Hematopoietic multipotent progenitor cell treated with erythropoietin and hydrocortisone succinate and interleukin-3 and kit ligand, for 4 days (in vitro differentiated cells): ENCODE data around the gene RUSC2.

Experiments used
- DNase-seq: peaks from one replicate; pipeline ENCODE4 v3.0.0-alpha.2; 2015

RUSC2 gene, protein sequence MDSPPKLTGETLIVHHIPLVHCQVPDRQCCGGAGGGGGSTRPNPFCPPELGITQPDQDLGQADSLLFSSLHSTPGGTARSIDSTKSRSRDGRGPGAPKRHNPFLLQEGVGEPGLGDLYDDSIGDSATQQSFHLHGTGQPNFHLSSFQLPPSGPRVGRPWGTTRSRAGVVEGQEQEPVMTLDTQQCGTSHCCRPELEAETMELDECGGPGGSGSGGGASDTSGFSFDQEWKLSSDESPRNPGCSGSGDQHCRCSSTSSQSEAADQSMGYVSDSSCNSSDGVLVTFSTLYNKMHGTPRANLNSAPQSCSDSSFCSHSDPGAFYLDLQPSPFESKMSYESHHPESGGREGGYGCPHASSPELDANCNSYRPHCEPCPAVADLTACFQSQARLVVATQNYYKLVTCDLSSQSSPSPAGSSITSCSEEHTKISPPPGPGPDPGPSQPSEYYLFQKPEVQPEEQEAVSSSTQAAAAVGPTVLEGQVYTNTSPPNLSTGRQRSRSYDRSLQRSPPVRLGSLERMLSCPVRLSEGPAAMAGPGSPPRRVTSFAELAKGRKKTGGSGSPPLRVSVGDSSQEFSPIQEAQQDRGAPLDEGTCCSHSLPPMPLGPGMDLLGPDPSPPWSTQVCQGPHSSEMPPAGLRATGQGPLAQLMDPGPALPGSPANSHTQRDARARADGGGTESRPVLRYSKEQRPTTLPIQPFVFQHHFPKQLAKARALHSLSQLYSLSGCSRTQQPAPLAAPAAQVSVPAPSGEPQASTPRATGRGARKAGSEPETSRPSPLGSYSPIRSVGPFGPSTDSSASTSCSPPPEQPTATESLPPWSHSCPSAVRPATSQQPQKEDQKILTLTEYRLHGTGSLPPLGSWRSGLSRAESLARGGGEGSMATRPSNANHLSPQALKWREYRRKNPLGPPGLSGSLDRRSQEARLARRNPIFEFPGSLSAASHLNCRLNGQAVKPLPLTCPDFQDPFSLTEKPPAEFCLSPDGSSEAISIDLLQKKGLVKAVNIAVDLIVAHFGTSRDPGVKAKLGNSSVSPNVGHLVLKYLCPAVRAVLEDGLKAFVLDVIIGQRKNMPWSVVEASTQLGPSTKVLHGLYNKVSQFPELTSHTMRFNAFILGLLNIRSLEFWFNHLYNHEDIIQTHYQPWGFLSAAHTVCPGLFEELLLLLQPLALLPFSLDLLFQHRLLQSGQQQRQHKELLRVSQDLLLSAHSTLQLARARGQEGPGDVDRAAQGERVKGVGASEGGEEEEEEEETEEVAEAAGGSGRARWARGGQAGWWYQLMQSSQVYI (N-terminal part only)

DNA sequence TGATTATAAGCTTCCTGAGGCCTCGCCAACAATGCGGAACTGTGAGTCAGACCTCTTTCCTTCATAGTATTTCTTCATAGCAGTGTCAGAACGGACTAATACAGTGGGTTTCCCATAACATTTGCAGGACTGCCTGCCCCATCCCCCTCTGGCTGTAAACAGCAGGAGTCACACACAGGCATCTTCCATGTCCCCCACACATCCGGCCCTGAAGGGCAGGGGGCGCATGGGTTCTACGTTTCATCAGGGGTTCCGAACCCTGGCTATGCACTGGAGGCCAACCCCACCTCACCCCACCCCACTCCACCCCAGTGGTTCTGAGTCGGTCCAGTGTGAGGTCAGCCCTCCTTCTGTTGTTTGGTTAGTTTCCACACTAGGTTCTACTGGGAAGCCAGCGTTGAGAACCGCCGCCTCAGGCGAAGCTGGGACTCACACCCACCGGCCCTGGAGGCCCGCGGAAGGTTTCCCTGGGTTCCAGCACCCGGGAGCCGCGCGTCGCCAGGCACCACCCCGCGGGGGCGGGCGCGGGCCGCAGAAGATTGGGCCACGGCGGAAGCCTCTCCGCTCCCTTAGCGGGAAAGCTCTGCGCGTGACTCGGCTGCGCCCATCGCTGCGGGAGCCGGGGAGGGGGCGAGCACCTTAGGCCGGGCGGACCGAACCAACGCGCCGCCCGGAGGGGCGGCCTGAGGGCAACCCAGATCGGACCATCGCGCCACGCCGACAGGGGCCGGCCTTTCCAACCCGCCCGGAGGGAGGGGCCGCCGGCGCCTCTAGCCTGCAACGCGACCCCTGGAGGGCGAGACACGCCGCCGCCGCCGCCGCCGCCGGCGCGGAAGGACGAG, at the start of gene RUSC2:
Gene RUSC2 (plus strand): TSS at position 799 of the 842 bp plus-strand sequence. CDS start 56,411 bp downstream, outside the sequence.
- DNase-seq, result peak; percentile 90

DNA sequence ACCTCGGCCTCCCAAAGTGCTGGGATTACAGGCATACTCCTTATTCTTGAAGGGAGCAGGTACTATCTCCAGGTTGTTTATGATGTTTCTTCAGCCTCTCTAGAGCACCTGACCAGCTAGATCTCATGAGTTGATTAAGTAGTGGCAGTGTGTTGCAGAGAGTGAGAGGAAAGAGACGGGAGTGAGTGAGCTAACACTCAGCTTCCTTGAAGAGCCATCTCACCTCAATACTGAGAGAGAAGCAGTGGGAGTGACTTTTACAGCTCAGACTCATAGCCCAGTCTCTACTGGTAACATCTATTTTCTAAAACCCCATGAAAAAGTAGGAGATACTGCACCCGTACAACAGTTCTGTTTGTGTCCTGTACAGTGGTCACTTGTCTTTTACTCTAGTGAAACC, 43.9 kb upstream of the RUSC2 start:
- no peak for DNase-seq

DNA sequence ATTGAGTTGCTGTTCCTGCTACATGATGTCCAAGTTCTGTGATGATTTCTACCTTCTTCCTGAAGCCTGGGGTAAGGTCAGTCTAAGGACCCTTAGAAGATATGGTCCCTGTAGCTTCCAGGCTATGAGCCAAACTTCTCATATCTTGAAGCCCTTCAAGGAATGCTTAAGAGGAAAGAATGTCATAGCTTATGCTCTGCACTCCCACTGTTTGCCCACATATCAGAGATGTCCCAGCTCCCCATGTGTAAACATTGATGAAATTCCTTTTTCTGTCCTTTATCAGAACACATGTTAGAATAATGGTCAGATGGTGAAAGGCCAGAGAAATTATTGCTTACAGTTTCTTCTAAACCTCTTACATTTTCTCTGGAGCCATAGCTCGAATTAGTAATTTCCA, 41.4 kb upstream of the RUSC2 start:
- DNase-seq, result no peak

DNA sequence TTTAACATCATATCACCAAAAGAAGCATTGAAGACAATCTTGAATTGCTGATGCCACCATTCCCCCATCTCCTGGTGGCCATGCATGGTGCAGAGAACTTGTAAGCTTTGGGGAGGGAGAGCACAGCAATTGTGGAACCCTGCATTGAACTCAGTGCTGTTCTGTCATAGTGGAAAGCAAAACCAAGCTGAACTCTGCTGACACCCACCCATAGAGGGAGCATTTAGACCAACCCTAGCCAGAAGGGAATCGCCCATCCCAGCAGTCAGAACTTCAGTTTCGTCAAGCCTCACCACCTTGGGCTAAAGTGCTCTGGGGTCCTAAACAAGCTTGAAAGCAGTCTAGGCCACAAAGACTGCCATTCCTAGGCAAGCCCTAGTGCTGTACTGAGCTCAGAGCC, 37.4 kb upstream of the RUSC2 start:
- no peak for DNase-seq

DNA sequence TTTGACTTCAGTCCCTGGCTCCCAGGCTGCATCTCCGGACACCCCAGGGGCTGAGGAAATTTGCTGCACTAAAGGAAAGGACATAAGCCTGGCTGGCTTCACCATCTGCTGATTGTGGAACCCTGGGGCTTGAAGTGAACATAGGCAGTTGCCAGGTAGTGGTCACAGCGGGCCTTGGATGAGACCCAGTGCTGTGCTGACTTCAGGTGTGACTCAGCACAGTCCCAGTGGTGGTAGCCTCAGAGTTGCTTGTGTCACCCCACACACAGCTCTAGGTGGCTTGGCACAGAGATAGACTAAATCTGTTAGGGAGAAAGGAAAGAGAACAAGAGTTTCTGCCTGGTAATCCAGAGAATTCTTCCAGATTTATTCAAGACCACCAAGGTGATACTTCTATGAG, 36.1 kb upstream of the RUSC2 start:
- DNase-seq, result no peak

DNA sequence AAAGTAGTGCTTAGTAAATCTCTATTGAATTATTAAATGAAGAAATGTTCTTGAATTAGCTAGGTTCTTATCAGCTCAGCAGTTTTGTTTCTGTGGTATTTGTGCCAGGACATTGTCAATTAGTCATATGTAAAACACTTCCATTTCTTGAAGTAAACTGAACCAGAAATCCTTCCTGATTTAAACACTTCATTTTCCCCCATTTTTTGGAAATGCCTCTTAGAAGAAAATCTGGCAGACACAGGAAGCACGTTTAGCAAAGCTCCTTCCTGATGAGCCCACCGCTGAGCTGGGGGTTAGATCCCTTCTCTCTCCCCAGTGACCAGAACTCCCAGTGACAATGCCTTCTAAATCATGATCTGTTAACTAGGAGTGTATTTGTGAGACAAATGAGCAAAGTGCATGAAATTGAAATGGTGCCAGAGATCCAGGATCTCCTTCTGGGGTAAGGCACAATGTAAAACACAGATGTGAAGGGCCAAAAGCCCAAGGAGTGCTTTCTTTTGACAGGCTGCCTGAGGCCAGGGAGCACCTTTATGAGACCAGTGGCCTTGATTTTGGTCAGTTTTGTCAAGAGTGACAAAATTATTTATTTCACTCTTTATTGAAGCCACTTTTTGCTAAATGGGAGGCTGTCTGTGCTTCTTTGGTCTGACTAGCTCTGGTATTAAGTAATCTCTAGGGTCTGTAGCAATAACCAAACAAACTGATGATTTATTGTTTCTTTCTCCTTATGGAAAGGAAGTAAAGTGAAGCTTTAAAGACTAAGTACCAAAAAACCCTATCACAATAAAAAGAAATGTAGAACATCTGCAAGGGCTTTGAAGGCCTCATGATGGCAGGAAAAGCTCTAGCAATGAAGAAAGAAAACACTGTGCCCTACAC, 25.5 kb upstream of the RUSC2 start:
- peak; percentile 34 for DNase-seq

DNA sequence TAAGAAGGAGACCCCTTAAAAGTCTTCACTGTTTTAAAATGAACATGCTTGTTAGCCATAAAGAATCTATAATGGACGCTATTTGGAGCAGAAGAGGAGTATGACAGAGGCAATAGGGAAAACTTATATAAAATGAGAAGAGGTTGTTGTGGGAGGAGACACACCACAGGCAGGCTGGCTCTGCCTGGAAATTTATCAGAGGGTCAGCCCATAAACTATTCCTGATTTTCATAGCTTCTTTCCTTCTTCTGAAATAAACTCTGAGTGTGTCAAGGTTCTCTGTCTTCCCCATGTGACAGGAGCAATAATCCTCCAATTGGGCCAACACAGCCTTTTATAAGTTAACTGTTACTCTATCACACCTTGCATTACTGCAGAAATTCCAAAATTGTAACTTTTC, 19.6 kb upstream of the RUSC2 start:
- no peak for DNase-seq

DNA sequence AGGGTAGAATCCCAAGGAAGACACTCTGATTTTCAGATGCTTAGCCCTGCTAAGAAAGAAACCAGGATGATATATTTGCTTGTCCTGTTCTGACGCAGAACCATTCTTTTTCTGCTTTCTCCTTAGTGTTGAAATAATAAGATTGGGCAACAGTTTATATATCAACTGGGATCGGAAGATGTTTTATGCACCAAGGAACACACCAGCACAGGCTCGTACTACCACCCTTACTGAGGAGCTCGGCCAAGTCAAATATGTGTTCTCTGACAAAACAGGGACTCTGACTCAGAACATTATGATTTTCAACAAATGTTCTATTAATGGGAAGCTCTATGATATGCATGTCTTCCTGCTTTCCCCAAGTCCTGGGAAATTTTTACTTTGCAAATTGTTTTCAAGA, 19.0 kb upstream of the RUSC2 start:
- DNase-seq, result no peak

DNA sequence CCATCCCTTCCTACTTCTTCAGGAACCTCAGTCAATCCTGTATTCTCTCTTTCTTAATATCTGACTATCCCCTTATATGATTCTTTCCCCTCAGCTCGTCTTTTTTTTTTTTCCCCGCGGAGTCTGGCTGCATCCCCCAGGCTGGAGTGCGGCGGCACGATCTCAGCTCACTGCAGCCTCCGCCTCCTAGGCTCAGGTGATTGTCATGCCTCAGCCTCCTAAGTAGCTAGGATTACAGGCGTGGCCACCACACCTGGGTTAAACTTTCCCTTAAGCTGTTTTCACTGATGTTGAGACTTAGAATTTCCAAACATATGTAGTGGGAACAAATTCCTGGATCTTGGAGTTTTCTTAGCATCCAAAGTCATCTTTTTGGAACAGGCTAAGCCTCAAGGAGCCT, 13.3 kb upstream of the RUSC2 start:
- DNase-seq, result no peak

DNA sequence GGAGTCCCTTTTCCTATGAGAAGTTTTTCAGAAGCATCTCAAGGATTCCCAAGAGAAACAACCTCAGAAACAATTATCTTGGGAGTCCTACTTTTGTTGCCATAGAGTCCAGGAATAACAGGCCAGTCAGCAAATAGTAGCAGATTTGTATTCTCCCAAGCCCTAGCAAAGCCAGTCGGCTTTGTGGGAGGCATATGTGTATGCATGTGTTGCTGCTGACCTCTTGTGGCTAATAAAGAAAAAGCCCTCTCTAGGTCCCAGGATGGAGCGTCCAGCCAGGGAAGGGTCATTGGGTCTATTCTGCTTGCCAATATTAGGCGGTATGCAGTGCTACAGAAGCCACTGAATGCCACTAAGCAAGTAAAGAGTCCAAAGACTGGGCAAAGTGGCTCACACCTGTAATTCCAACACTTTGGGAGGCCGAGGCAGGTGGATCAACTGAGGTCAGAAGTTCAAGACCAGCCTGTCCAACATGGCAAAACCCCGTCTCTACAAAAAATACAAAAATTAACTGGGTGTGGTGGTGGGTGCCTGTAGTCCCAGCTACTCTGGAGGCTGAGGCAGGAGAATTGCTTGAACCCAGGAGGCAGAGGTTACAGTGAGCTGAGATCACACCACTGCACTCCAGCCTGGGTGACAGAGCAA, 12.6 kb upstream of the RUSC2 start:
- peak; percentile 89 for DNase-seq

DNA sequence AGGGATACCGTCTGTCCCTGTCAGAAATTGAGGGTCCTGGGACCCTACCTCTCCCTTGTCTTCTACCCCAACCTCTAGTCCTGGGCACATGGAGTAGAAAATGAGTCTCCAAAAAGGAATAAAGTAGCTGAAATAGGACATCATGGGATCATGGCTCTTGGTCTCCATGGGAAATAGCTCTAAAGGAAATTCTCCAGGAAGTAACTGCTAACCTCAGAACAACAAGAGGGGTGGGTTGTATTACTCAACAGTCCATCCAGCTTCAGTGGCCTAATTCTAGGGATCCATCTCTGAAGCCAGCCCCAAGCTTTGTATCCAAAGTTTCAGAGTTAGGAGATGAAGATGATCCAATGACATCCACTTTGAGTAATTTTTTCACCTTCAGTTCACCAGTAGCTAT, 11.0 kb upstream of the RUSC2 start:
- DNase-seq, result no peak

DNA sequence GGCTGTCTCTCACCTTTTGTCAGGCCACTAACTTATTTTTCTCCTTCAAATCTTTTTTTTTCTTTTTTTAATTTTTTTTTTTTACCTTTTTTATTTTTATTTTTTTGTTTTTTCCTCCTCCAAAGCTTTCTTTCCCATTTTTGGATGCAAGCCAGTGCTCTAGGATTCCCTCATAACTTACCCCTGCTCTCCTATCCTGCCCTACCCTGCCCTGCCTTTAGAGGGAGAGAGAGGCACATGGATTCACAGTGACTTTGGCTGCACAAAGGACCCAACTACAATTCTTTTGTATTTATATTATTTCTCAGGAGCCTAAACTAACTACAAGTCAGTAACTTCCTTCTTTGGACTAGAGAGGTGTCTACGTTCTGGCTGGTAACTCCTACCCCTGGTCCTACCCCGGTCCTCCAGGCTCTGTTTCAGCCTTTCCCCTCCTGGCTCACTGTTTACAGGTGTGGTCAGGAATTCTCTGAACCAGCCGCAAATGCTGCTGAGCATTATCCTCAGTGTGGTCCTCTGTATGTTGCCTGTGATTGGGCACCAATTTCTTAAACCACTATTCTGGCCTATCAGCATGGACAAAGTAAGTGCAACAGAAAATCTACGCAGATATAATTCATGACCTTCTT, 8.4 kb upstream of the RUSC2 start:
- DNase-seq, result peak; percentile 87

DNA sequence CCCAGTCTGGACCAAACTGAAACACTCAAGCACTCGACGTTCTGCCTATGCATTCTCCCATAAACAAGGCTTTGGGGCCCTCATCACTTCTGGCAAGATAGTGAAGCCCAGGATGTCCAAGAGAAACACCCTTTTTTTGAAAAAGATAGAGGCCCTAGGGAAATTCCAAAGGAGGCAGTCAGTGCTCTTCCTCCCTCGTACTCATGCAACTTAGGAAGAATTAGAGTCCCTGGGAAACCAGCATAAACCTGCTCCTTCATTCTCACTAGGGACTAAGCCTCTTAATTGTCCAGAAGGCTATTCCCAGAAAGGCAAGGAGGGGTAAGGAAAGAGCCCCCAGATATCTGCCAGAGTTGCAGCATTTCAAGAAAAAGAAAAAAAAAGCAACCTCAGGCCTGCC, 7.8 kb upstream of the RUSC2 start:
- DNase-seq, result no peak

DNA sequence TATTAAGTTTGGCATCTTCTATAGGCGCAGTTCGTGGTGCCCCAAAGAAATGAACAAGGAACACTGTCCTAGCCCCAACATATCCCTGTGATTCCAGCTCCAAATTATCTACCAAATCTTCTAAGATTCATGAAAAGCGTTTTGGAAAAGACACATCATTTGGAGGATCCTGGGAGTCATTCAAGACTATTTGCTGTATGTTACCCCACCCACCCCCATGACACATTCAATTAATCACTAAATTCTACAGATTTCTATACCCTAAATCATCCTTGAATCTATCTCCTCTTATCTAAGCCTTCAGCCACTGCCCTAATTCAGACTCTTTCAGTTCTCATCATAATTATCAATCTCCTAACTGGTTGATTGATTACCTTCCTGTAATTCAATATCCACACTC, 5.5 kb upstream of the RUSC2 start:
- no peak for DNase-seq

DNA sequence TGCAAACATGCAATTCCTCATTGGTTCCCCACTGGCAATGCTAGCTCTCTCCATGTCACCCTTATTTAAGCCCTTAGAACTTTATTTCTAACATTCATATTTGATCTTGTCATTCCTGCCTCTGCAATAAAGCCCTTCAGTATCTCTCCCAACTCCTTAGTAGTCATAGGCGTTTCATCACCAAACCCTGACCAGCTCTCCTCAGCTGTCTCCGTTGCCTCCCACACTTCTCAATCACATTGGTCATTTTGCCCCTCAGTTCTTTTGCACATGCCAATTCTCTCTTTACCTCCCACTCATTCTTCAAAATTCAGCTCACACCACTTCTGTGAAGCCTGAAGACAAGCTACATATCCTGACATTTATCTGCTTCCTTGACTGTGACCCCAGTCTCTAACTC, 2.8 kb upstream of the RUSC2 start:
- DNase-seq, result no peak

DNA sequence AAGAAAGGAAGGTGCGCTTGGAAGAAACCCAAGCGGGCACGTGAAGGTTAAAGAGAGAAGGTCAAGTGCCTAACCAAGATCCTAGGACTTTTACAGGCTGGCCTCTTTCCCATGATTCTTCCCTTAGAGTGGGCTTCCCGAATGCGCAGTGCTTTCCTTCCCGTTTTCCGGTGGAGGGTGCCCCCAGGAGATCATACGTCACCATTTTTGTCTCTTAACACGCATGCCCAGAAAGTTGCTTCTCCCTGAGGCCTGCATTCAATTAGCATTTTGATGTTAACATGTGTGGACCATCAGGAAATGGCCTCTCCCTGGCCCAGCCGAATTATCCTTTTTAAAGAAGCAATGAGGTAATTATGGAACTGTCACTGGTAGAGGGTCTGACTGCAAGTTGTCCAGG, 1.9 kb upstream of the RUSC2 start:
- no peak for DNase-seq

DNA sequence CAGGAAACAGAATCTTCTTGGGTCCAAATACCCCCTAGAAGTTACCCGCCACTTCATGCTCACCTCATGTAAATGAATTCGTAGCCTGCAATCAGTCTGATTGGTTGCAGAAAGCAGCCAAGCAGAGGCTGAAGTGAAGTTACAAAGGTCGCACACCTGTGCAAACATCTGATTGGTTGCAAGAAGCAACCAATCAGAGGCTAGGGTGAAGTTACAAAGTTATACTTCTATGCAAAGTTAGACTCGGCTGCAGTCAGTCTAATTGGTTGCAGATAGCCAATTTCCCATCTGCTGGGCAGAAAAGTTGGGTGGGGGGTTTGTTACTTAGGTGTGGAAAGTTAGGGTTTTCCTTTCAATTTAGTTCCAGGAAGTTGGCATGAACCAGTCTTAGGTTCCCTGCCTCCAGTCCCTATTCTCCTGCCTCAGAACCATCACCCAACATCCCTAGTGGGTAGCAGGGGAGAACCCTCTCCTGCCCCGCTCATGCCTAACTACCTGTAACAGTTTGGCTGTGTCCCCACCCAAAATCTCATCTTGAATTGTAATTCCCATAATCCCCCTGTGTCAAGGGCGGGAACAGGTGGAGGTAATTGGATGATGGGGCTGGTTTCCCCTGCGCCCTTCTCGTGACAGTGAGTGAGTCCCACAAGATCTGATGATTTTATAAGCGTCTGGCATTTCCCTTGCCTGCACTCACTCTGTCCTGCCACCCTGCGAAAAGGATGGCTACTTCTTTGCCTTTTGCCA, 1.2 kb upstream of the RUSC2 start:
- DNase-seq, result no peak

DNA sequence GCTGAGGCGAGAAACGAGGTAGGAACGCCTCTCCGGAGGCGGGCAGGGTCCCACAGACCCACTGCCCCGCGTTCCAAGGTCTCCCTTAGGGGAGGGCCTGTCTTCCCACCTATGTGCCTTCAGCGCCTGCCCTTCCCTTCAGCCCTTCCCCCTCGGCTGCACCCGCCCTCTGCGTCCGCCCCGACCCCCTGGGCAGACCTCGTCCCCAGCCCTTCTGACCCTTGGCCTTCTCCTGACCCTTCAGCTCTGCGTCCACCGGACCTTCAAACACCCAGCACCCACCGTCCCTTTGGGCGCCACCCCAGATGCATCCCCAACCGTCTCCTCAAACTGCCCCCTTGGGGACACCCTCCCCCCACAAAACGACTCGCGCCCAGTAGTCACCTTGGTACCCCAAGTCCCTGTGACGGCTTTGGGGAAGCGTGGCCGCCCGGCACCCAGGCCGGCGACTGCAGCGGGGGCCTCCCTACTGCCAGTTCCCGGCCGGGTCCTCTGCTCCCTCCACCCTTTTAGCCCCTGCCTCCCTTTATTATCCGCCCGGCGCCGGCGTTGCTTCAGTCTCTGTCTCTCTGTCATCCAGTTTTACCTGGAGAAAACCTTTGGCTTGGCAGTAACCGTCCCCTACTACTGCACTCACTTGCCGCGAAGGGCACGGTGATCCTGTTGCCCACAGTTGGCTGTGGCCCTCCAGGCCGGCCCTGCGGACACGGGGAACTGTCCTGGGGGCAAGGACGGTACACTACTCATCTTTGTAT, 421 bp downstream of the RUSC2 start:
- DNase-seq, result peak; percentile 41
